CD4-positive, alpha-beta T cell treated with Interleukin-6 at 100 ng/mL for 8 hours (primary cell): Measurements from ENCODE around the gene ITSN2.

Experiments
- DNase-seq: peaks from one replicate; pipeline ENCODE4 v3.0.0-alpha.2; 2020; ENCODE audit warnings: mixed read lengths, low spot score

The ITSN2 gene

DNA sequence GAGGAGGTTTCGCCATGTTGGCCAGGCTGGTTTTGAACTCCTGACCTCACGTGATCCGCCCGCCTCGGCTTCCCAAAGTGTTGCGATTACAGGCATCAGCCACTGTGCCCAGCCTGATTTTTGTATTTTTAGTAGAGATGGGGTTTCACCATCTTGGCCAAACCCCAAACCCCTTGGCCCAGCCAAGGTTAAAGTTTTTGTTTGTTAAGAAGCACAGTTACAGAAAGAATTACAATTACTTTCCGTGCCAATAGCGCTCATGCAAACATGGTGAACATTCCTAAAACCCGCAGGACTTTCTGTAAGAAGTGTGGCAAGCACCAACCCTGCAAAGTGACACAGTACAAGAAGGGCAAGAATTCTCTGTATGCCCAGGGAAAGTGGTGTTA, 26.1 kb downstream of the ITSN2 start:
- DNase-seq = no peak

GRCh38 chr2:24332791-24333540, 27.4 kb downstream of the ITSN2 start:
- DNase-seq = no peak

GRCh38 chr2:24330161-24330560, 30.2 kb downstream of the ITSN2 start:
- DNase-seq = no peak

- DNase-seq = no peak
Measured at GRCh38 chr2:24329700-24330099, 30.6 kb downstream of the ITSN2 start.

DNA sequence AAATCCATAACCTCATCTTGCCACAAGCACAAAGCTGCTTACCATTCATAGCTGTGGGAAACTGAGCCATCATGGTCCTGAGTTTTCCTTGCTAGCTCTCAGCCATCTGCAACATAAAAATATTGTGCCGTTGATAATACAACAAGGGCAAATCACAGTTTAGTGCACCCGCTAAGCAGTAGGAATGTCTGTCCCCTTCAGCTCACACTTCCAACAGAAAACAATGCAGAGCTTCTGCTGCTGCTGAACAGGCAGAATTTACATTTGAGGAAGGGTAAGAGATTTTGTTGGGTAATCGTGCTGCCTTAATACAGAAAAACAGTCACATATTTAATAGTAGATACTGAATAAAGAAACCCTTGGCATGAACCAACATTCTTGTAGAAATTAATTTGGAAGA, 32.3 kb downstream of the ITSN2 start:
- no peak for DNase-seq

- DNase-seq = no peak
Measured at GRCh38 chr2:24317491-24317920, 42.8 kb downstream of the ITSN2 start.

DNA sequence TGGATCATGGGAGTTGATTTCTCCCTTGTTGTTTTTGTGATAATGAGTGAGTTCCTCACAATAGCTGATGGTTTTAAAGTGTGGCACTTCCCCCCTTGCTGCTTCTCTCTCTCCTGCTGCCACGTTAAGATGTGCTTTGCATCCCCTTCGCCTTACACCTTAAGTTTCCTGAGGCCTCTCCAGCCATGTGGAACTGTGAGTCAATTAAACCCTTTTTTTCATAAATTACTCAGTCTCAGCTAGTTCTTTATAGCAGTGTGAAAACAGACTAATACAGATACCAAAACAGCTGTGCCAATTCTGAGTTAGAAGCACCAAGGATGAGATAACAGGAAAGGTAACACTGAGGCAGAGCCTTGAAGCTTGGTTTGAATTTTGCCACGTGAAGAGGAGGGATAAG, 44.7 kb downstream of the ITSN2 start:
- no peak for DNase-seq

GRCh38 chr2:24313744-24314632, 46.3 kb downstream of the ITSN2 start:
- no peak for DNase-seq

DNA sequence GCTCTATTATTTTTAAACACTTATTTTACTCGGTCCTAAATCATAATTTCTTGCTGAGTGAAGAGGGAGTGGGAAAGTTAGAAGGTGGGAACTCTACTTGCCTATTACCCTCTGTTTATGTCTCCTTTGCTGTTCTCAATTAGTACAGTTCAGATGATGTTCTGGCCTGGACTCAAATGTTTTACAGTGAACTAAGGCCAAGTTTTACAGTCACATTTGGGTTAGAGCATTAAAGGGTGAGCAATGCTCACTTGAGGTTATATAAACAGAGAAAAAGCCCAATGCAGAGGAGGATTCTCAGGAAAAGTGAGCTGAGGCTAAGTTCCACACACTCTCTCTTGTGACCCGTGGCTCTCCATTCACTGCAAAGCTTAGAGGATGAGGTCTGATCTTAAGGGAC, 52.4 kb downstream of the ITSN2 start:
- no peak for DNase-seq

- no peak for DNase-seq
Measured at GRCh38 chr2:24304631-24305030, 55.7 kb downstream of the ITSN2 start.

- no peak for DNase-seq
Measured at GRCh38 chr2:24304098-24304497, 56.2 kb downstream of the ITSN2 start.

DNA sequence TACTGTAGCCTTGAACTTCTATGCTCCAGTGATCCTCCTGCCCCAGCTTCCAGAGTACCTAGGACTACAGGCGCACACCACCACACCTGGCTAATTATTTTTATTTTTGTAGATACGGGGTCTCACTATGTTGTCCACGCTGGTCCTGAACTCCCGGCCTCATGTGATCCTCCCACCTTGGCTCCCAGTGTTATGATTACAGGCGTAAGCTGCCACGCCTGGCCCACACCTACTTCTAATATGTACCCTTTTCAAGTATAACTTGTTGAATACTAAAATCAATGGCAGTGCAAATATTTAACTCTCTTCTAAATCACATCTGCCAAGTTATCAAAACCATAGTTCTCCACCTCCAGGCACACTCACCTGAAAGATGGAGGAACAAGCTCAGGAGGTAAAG, 58.7 kb downstream of the ITSN2 start:
- DNase-seq = no peak

DNA sequence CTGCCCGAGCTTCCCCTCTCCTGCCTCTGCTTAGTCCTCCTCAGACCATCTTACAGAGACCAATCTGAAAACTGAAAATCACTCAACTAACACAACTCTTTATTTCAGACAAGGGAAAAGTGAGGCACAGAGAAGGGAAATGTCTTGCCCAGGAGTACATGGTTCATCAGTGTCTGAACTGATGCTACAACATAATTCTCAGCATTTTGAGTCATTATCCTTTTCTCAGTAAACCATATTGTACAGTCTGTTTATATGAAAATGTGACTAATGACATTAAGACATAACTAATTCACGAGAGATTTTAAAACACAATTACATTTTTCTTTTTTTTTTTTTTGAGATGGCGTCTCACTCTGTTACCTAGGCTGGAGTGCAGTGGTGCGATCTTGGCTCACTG, 62.7 kb downstream of the ITSN2 start:
- no peak for DNase-seq

DNA sequence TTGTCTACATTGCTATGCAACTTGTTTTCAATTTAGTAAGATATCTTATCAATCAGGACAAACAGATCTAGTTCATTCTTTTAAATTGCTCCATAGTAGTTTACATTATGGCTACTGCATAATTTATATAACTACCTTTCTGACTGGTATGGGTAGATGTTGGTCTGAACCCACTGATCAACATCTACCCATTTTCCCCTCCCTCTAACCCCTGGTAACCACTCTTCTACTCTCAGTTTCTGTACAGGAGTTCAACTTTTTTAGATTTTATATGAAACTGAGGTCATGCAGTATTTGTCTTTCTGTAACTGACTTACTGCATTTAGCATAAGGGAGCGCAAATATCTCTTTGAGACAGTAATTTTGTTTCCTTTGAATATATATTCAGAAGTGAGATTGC, 73.2 kb downstream of the ITSN2 start:
- no peak for DNase-seq

DNA sequence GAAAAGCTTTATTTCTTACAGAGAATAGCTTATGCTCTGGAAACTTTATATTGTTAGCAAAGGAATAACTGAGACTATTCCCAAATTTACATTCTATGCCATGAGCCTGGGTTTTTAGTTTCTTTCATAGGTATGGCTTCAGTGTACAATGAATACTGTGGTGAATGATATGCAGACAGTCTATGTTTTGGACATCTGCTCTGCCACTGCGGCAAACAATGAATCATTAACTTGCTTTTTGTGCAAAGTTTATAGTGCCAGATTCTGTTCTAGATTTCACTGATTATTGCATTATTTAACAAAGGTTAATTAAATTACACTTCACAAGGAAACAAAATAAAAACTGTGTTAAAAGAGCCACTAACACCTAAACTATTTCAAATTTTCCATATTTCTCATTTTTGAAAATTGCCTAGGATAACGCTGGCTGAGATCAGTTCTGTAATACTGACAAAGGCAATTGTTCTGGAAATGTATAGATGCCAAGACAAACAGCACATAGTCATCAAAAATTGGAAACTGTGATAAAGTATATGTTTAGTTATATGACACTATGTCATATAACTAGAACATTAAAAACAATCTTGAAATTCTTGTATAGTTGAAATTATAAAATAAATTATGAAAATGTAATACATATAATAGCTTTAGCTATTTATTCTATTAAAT, 74.7 kb downstream of the ITSN2 start:
- DNase-seq = no peak

DNA sequence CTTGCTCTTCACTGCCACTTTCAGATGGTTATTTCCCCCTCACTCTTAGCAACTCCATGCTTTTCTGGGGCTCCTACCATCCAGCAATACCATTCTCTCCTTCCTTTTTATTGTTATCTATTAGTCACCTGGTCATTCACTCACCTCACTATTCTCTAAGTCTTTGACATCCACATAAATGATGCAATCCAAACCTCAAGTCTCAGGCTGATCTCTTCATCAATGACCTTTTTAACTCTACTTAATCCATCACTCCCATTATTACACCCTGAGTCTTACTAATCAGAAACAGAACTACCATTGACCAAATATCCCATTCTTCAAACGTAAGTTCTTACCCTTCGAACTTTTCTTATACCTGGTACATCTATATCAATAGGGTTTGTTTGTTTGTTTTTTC, 79.7 kb downstream of the ITSN2 start:
- DNase-seq = no peak

DNA sequence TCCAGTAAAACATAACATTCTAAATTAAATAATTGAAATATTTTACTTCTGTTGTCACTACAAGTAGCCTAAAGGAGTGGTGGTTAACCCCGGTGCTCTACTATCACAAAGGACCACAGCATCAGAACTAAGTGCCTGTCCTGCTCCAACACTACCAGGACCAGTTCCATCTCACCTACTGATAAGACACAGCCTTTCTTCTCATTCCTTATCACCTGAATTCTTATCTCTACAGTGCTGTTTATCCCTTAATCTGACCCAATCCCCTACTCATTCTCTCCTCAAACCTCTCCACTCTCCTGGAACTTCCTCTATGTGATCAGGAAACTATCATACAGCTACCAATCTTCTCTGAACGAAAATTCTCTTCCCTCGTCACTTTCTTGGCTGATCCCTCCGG, 80.2 kb downstream of the ITSN2 start:
- no peak for DNase-seq

GRCh38 chr2:24276349-24276899, 83.9 kb downstream of the ITSN2 start:
- no peak for DNase-seq

DNA sequence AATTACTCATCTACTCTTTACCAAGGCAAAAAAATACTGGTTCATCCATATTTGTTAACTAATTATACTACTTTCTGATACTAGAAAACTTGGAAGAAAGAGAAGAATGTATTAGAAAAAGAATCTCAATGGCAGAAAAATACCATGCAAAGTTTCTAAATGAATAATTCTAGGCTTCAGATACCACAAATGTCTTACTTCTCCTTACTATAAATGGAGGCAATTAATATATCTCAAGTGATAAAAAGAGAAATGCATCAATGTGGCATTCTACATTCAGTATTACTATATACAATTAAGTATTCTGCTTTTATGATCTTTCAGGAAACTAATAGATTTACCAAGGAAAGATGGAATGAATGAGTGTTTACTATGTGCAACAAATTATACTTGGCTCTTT, 85.5 kb downstream of the ITSN2 start:
- no peak for DNase-seq

DNA sequence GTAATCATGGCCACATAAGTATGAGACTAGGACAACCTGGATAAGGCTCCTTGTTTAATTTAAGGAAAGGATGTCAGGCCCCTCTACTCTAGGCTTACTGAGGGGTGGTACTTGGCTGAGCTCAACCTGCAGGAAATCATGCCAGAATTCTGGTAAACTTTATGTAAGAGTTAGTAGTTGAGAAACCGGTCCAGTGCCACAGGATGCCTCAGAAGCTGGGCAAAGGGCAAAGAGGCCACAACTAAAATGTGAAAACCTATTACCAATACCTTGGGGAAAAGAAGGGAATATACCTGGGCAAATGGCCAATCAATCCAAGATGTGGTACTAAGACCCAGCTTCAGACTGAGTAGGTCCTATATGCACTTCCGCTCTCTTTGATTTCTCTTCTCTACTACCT, 86.7 kb downstream of the ITSN2 start:
- no peak for DNase-seq

- DNase-seq = no peak
Measured at GRCh38 chr2:24272907-24273306, 87.4 kb downstream of the ITSN2 start.

DNA sequence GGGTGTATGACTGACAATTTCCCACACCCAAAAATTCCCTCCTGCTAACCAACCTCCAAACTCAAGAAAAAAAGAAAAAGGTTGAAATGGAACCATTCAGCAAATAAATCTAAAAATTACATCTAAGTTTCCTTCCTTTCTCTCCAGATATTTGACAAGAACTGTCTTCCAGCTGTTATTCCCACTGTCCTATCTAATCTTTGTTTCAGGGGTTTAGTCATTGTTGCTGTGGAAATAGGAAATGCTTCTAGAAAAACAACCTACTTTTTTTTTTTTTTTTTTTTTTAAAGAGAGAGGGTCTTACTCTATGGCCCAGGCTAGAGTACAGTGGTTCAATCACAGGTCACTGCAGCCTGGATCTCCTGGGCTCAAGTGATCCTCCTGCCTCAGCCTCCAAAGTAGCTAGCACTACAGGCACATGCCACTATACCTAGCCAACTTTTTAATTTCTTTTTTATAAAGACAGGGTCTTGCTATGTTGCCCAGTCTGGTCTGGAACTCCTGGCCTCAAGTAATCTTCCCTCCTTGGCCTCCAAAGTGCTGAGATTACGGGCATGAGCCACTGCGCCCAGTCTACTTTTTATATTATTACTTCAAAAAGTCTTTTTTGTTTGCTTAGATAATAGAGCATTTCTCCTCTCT, 88.1 kb downstream of the ITSN2 start:
- no peak for DNase-seq
